ENCODE measurements around the gene HEYL. TPM values are rescaled to one million over a fixed set of nuclear protein-coding genes. Genes with fewer than 3 reads are reported as not detected.

HEYL gene
- total and polyA plus RNA-seq, 9 of the 15 experiments (the other 6 are each of a cell fraction or from before 2014, with no cell fraction given), result 0.13 to 0.89 (median 0.25) TPM

- TF ChIP-seq ZBTB49 (CRISPR knock-in tag; IDR thresholded peaks at IDR 0.05; ENCODE audit: borderline replicate concordance), result no peak
- no peak for TF ChIP-seq RBM39 (optimal IDR thresholded peaks at IDR 0.05; ENCODE audit: low read depth, low read length)
- no peak for TF ChIP-seq MAX (CRISPR knock-in tag; IDR thresholded peaks at IDR 0.05)
- TF ChIP-seq TRIM24 (IDR thresholded peaks at IDR 0.05), result 0 out of 4 replicates have a peak, but pooled peaks of 1 of the 2 experiments have one; percentile 39
- peak; percentile 99 for TF ChIP-seq MAFF (IDR thresholded peaks at IDR 0.05; ENCODE audit: low read length)
- TF ChIP-seq C11orf30 (IDR thresholded peaks at IDR 0.05; ENCODE audit: low read depth), result peak; percentile 97
- TF ChIP-seq HOXB6 (CRISPR knock-in tag; IDR thresholded peaks at IDR 0.05; ENCODE audit: borderline replicate concordance), result no peak
- TF ChIP-seq RFX5 (IDR thresholded peaks at IDR 0.05; ENCODE audit: low read depth, low read length), result no peak
- TF ChIP-seq SRSF9 (IDR thresholded peaks at IDR 0.05; ENCODE audit: borderline replicate concordance, low read depth, low read length), result no peak
- TF ChIP-seq JUND (IDR thresholded peaks at IDR 0.05; ENCODE audit: borderline replicate concordance, low read depth, low read length), result no peak
- TF ChIP-seq JUND (tag; IDR thresholded peaks at IDR 0.05; ENCODE audit: borderline replicate concordance, low read depth, low read length), result no peak
- TF ChIP-seq FOXA3 (CRISPR knock-in tag; conservative IDR thresholded peaks at IDR 0.05 in 1 of 2, IDR thresholded peaks at IDR 0.05 in 1 of 2), result 0 out of 4 replicates have a peak, but pooled peaks of 1 of the 2 experiments have one; percentile 12
- no peak for TF ChIP-seq DLX4 (CRISPR knock-in tag; IDR thresholded peaks at IDR 0.05)
- no peak for TF ChIP-seq HCFC1 (IDR thresholded peaks at IDR 0.05; ENCODE audit: low read depth, low read length)
- peak; percentile 96 for TF ChIP-seq NFE2 (IDR thresholded peaks at IDR 0.05; ENCODE audit: low read depth)
- no peak for TF ChIP-seq RBM22 (IDR thresholded peaks at IDR 0.05; ENCODE audit: low read depth, low read length, poor library complexity, severe bottlenecking)
- TF ChIP-seq ZNF668 (CRISPR knock-in tag; IDR thresholded peaks at IDR 0.05), result no peak
- no peak for TF ChIP-seq NR2F6 (CRISPR knock-in tag; IDR thresholded peaks at IDR 0.05)
- peak; percentile 97 for TF ChIP-seq BACH1 (tag; IDR thresholded peaks at IDR 0.05)
- TF ChIP-seq ZBTB2 (IDR thresholded peaks at IDR 0.05), result no peak
- TF ChIP-seq HNRNPUL1 (IDR thresholded peaks at IDR 0.05; ENCODE audit: low read length), result no peak
- peak; percentile 50; the same call in 1 of the 2 replicates for TF ChIP-seq DPF2 (IDR thresholded peaks at IDR 0.05)
Observed at GRCh38 chr1:39615086-39615673, 24.3 kb downstream of the HEYL start (continued).

Measured in K562 (cell line).